Measurements from ENCODE around the gene CACNA1C. TPM values are rescaled to one million over a fixed set of nuclear protein-coding genes. Genes with fewer than 3 reads are reported as not detected.

CACNA1C gene
- total and polyA plus RNA-seq, 2 of the 4 experiments (the other 2 are of a cell fraction), result 1.6 to 2.6 TPM

DNA sequence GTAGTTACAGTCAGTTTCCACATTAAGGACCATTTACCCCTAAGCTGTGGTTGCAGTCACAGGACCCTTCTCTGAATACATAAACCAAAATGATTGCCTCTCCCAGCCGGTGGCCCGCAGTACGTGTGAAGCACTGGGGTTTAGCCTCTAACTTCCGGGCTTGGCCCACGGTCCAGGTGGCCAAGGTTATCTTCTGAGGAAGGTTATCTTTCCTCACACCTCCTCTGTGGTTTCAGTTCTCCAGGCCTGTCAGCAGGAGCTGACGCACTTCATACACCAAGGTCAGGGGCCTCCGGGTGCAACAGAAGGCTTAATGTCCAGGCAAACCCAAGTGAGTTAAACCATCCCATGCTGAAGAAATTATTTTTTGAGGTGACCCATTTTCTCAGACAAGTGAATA, 451.0 kb downstream of the CACNA1C start:
- TF ChIP-seq CHD1 (IDR thresholded peaks at IDR 0.05; ENCODE audit: low read depth, low read length) (no peak), CTCF (conservative IDR thresholded peaks at IDR 0.05; ENCODE audit: low read depth, low read length) (no peak), POLR2A (IDR thresholded peaks at IDR 0.05; ENCODE audit: low read depth, low read length) (no peak), MXI1 (IDR thresholded peaks at IDR 0.05; ENCODE audit: borderline replicate concordance, low read depth, low read length) (no peak), RCOR1 (IDR thresholded peaks at IDR 0.05; ENCODE audit: insufficient replicate concordance, low read length) (no peak), RAD21 (IDR thresholded peaks at IDR 0.05; ENCODE audit: low read length) (no peak), SMC3 (IDR thresholded peaks at IDR 0.05; ENCODE audit: low read depth, low read length) (no peak), FOS (IDR thresholded peaks at IDR 0.05; ENCODE audit: low read depth, low read length) (no peak), RFX5 (IDR thresholded peaks at IDR 0.05; ENCODE audit: low read depth, low read length) (no peak), BHLHE40 (IDR thresholded peaks at IDR 0.05; ENCODE audit: low read depth, low read length) (no peak), CEBPB (IDR thresholded peaks at IDR 0.05; ENCODE audit: low read depth, low read length) (no peak), NFE2L2 (IDR thresholded peaks at IDR 0.05; ENCODE audit: low read depth, low read length) (no peak), MAZ (IDR thresholded peaks at IDR 0.05; ENCODE audit: borderline replicate concordance, low read depth, low read length) (no peak), MAFK (IDR thresholded peaks at IDR 0.05; ENCODE audit: low read depth, low read length) (no peak)
- TF ChIP-seq, protein P1, sequence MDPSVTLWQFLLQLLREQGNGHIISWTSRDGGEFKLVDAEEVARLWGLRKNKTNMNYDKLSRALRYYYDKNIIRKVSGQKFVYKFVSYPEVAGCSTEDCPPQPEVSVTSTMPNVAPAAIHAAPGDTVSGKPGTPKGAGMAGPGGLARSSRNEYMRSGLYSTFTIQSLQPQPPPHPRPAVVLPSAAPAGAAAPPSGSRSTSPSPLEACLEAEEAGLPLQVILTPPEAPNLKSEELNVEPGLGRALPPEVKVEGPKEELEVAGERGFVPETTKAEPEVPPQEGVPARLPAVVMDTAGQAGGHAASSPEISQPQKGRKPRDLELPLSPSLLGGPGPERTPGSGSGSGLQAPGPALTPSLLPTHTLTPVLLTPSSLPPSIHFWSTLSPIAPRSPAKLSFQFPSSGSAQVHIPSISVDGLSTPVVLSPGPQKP (IDR thresholded peaks at IDR 0.05; ENCODE audit: borderline replicate concordance, low read depth, low read length), result no peak
- TF ChIP-seq, protein P2, sequence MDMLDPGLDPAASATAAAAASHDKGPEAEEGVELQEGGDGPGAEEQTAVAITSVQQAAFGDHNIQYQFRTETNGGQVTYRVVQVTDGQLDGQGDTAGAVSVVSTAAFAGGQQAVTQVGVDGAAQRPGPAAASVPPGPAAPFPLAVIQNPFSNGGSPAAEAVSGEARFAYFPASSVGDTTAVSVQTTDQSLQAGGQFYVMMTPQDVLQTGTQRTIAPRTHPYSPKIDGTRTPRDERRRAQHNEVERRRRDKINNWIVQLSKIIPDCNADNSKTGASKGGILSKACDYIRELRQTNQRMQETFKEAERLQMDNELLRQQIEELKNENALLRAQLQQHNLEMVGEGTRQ (IDR thresholded peaks at IDR 0.05; ENCODE audit: low read depth, low read length), result no peak
- no peak overlapping the region for H2BK5ac ChIP-seq (ENCODE audit: low read depth, low read length, poor library complexity, severe bottlenecking)
- no TSS peak for BruUV-seq (replicated peaks)
- dilution Hi-C loops (cut with HindIII; ENCODE audit: low sequenced_read_pairs, unreplicated experiment), result no loop called here
- no peak overlapping the region for H2BK20ac ChIP-seq (ENCODE audit: low read depth, low read length)
- H3K9me3 ChIP-seq (ENCODE audit: control insufficient read depth, insufficient read depth, low read length), result no peaks in the 10 kb centered on the region
- H3K9ac ChIP-seq (ENCODE audit: low read depth, low read length), result no peak overlapping the region
- H2AK5ac ChIP-seq (ENCODE audit: low read depth, low read length), result no peak overlapping the region
- H3K4me3 ChIP-seq (ENCODE audit: insufficient read depth, low read depth, low read length), result no peak overlapping the region
- H2AFZ ChIP-seq (replicated peaks; ENCODE audit: low read length, poor library complexity), result no peak overlapping the region
- no peaks in the 10 kb centered on the region; the same call in 1 of the 2 replicates for H3K9me1 ChIP-seq (ENCODE audit: insufficient read depth, low read length)
- intact Hi-C loops (cut with micrococcal nuclease), result no loop called here
- no peak for DNase-seq
- no peak overlapping the region for H3K18ac ChIP-seq (ENCODE audit: low read depth, low read length)
- peaks cover 2% of the 10 kb centered on the region; the same call in 1 of the 2 replicates for H3K36me3 ChIP-seq (ENCODE audit: control insufficient read depth, insufficient read depth, low read length)
- H3K4me2 ChIP-seq (ENCODE audit: low read depth, low read length), result no peak overlapping the region
- H3K79me1 ChIP-seq (ENCODE audit: low read depth in 1 of 2, low read length in 2 of 2), result no peaks in the 10 kb centered on the region
- no peak overlapping the region for H2BK15ac ChIP-seq (ENCODE audit: low read depth, low read length)
- no peak for ATAC-seq (ENCODE audit: low read depth)
- ChIA-PET POLR2A (ENCODE audit: unreplicated experiment) (no interaction called here), CTCF (no interaction called here)
- no peak overlapping the region for H4K91ac ChIP-seq (ENCODE audit: insufficient read depth, low read depth, low read length)
- no peaks in the 10 kb centered on the region; the same call in 1 of the 2 replicates for H3K27me3 ChIP-seq (ENCODE audit: control insufficient read depth, insufficient read depth, low read length)
- no peak overlapping the region for H2BK120ac ChIP-seq (ENCODE audit: low read depth, low read length)
- H4K8ac ChIP-seq (ENCODE audit: low read depth in 2 of 2, low read length in 2 of 2), result no peak overlapping the region
- WGBS, 2 experiments (ENCODE audit: extremely low coverage in 2 of 2, insufficient read length in 1 of 2), result no CpG with 5 or more reads among the region's 7 CpGs
- H3K23ac ChIP-seq (ENCODE audit: low read depth, low read length), result no peak overlapping the region
- no peak overlapping the region for H3K56ac ChIP-seq (ENCODE audit: extremely low read depth, insufficient read depth, low read length)
- in situ Hi-C loops (cut with MboI; ENCODE audit: low sequenced_read_pairs), result no loop called here
- no peak overlapping the region for H3K4ac ChIP-seq (ENCODE audit: low read depth, low read length)
- H3K4me1 ChIP-seq (ENCODE audit: control insufficient read depth, insufficient read depth, low read length), result no peaks in the 10 kb centered on the region
- H4K20me1 ChIP-seq (ENCODE audit: insufficient read depth, low read length), result no peaks in the 10 kb centered on the region
- no peak overlapping the region for H3K27ac ChIP-seq (ENCODE audit: insufficient read depth, low read length)
- no peak overlapping the region for H2AK9ac ChIP-seq (replicated peaks; ENCODE audit: low read depth, low read length, poor library complexity)
- no peak overlapping the region for H3K14ac ChIP-seq (replicated peaks; ENCODE audit: low read depth, low read length)
- H4K5ac ChIP-seq (ENCODE audit: low read depth, low read length), result no peak overlapping the region

Measured in IMR-90 (cell line).